ENCODE data around the gene MRGPRG. TPM values are rescaled to one million over a fixed set of nuclear protein-coding genes. Genes with fewer than 3 reads are reported as not detected.

Gene MRGPRG
- polyA plus RNA-seq, 3 donors: not detected

- DNase-seq (ENCODE audit: low read depth in 3 of 3, low spot score in 2 of 3): no peak
Measured at GRCh38 chr11:3195251-3196160, 23.1 kb downstream of the MRGPRG start.

DNA sequence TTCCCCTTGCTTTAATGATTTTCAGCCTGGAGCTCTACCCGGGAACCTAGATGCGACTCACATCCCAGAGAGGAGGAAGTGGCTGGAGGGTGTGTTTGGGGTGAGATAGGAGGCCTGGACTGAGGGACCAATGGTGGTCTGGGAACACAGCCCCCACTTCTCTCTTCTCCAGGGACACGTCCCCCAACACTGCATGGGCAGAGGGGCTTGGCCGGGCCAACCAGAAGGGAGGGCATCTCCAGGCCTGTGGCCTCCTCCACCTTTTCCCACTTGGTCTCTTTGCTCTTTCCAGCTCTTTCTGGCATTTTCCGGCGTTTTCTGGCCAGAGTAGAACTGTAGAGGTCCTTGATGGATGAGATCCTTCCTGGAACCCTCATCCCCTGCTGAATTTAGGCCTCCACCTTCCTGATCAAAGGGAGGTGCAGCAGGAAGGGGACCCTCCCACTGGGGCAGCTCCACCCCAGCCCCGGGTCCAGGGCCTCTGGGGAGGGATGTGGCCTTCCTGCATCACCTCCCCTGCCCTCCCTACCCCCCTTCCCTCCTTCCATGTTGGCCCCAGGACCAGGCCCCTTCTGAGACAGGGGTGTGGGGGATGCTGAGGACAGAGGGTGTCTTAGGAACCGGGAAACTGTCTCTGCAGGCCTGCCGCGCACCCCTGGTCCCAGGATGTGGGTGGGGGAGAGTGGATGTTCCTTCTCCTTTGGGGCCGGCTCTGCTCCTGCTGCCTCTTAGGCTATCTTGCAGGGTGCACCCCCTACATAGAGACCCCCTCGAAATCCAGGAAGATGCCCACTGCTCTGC lies 24.4 kb downstream of the MRGPRG start:
- DNase-seq (ENCODE audit: low read depth in 3 of 3, low spot score in 2 of 3): no peak

GRCh38 chr11:3193373-3194015 lies 25.1 kb downstream of the MRGPRG start:
- DNase-seq (ENCODE audit: low read depth in 3 of 3, low spot score in 2 of 3): no peak

DNA sequence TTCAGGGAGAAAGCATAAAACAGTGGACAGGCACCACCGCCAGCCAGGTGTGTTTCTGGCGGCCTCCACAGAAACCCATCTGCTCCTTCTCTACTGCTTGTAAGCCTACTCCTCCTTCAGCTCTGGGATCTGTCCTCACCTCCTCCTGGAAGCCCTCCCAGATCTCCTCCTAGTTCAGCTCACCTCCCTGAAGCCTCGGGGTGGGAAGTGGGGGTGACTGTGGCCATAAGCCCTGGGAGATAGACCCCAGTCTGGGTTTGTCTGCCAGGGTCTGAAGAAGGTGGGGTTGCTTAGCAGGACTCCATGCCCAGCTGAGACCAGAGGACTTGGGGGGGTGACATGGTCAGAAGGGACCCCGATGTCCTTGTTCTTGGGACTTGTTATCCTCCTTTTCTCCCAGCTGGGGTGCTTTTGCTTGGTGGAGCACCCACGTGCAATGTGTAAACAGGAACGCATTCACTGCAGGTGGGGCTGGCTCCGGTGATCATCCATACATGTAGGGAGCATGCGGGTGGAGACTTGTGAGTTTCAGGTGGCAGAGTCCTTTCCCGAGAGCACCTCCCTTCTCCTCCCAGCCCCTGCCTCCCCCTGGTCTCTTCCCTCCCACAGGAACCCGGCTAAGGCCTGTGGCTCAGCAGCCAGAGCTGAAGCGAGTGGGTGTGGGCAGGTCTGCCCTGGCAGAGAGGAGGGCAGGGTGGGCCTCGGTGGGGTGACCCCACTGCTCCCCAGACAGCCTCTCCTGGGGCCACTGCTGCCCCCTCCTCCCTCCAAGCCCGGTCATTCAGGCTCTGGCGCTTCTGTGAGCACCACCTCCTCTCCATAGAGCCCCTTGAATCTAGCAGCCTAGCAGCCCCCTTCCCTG lies 25.9 kb downstream of the MRGPRG start:
- DNase-seq (ENCODE audit: low read depth in 3 of 3, low spot score in 2 of 3): no peak

DNA sequence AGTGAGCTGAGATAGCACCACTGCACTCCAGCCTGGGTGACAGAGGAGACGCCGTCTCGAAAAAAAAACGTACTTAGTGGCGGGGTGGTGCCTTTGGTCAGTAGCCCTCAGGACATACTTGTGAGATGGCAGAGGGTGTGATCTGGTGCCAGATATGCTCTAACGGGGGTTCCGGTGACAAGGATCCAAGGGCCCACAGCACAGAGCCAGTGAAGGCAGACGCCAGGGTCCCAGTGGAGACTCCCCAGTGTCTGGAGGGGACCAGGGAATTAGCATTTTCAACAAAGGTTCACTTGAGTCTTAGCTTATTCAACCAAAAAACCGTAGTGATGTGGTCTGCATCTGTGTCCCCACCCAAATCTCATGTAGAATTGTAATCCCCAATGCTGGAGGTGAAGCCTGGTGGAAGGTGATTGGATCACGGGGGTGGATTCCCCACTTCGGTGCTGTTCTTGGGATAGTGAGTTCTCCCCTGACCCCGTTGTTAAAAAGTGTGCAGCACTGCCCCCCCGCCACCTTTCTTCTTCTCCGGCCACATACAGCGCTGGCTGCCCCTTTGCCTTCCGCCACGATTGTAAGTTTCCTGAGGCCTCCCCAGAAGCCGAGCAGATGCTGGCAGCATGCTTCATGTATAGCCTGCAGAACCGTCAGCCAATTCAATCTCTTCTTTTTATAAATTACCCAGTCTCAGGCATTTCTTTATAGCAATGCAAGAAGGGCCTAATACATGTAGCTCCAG lies 26.9 kb downstream of the MRGPRG start:
- DNase-seq (ENCODE audit: low read depth in 3 of 3, low spot score in 2 of 3): no peak

- DNase-seq (ENCODE audit: low read depth in 3 of 3, low spot score in 2 of 3): no peak
Measured at GRCh38 chr11:3190600-3190999, 28.0 kb downstream of the MRGPRG start.

GRCh38 chr11:3189886-3190583 lies 28.6 kb downstream of the MRGPRG start:
- DNase-seq (ENCODE audit: low read depth in 3 of 3, low spot score in 2 of 3): no peak

- DNase-seq (ENCODE audit: low read depth in 3 of 3, low spot score in 2 of 3): no peak
Measured at GRCh38 chr11:3189196-3189843, 29.3 kb downstream of the MRGPRG start.

GRCh38 chr11:3188496-3189195 lies 30.0 kb downstream of the MRGPRG start:
- DNase-seq (ENCODE audit: low read depth in 3 of 3, low spot score in 2 of 3): no peak

DNA sequence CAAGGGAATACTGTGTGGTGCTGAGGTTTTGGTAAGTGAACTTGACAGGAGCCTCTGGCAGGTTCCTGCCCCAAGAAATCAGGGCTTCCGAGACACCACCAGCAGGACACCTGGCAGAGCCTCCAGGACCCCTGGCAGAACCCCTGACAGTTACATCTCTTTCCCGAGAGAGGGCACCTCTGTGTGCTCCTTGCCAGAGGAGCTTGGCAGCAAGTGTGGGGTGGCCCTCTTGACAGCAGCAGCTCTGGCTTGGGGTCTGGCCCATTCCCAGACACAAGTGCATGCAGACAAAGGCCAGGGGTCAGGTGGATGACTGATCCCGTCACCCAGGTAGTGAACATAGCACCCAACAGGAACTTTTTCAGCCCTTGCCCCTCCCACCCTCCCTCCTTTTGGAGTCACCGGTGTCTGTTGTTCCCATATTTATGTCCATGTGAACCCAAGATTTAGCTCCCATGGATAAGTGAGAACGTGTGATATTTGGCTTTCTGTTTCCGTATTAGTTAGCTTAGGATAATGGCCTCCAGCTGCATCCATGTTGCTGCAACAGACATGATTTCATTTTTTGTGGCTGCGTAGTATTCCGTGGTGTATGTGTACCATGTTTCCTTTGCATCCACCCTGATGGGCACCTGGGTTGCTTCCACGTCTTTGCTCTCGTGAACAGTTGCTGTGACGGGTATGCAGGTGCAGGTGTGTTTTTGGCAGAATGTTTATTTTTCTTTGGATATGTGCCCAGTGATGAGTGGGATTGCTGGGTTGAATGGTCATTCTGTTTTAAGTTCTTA lies 32.3 kb downstream of the MRGPRG start:
- no peak for DNase-seq (ENCODE audit: low read depth in 3 of 3, low spot score in 2 of 3)

DNA sequence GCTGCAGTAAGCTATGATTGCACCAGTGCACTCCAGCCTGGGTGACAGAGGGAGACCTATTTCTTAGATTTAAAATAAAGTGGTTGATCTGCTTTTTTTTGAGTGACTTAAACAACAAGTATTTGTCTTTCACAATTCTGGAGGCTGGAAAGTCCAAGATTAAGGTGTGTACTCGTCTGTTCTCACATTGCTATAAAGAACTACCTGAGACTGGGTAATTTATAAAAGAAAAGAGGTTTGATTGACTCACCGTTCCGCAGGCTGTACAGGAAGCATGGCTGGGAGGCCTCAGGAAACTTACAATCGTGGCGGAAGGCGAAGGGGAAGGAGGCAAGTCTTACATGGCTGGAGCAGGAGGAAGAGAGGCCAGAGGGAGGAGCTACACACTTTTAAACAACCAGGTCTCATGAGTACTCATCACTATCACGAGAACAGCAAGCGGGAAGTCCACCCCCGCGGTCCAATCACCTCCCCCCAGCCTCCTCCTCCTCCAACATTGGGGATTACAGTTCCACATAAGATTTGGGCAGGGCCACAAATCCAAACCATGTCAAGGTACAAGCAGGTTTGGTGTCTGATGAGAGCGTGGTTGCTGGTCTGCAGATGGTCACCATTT lies 33.8 kb downstream of the MRGPRG start:
- no peak for DNase-seq (ENCODE audit: low read depth in 3 of 3, low spot score in 2 of 3)

DNA sequence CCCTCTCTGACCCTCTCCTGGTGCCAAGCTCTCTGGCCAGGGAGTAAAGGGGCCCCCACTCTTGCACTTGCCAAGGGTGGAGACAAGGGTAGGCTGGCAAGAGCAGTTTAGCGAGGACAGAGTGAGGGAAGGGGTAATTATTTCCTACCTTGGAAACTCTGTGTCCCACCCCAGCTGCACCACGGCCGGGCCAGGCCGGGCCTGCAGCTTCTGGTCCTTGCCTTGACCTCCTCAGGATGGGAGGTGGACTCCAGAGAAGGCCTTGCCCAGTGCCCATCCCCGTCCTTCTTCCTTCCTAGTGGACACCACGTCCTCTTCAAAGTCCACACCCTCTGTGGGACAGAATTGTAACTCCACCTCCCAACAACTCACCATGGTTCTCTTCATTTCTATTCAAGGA lies 35.1 kb downstream of the MRGPRG start:
- no peak for DNase-seq (ENCODE audit: low read depth in 3 of 3, low spot score in 2 of 3)

DNA sequence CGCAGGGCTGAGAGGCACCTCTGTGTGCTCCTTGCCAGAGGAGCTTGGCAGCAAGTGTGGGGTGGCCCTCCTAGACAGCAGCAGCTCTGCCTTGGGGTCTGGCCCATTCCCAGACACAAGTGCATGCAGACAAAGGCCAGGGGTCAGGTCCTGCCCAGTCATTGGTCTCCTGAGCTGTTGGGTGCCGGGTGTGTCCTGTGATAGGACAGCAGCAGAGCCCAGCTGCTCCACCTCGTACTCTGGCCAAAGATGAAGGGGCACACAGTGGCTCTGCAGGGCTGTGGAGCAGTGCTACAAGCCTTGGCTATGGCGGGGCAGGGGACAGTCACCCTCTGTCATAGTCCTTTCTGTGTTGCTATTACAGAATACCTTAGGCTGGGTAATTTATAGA lies 36.2 kb downstream of the MRGPRG start:
- DNase-seq (ENCODE audit: low read depth in 3 of 3, low spot score in 2 of 3): no peak

- DNase-seq (ENCODE audit: low read depth in 3 of 3, low spot score in 2 of 3): no peak
Measured at GRCh38 chr11:3181725-3182461, 36.7 kb downstream of the MRGPRG start.

DNA sequence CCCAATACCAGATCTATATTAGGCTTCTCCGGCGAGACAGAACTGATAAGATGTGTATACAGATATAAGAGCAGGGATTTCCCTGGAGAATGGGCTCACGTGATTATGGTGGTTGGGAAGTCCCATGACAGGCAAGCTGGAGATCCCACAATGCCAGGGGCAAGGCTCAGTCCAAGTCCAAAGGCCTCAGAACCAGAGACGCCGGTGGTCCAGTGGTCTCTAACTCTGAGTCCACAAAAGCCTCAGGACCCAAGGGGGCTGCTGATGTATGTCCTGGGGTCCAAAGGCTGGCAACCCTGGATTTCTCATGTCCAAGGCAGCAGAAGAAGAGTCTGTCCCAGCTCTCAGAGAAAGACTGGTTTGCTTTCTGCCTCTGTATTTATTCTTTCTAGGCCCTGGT lies 37.7 kb downstream of the MRGPRG start:
- no peak for DNase-seq (ENCODE audit: low read depth in 3 of 3, low spot score in 2 of 3)

DNA sequence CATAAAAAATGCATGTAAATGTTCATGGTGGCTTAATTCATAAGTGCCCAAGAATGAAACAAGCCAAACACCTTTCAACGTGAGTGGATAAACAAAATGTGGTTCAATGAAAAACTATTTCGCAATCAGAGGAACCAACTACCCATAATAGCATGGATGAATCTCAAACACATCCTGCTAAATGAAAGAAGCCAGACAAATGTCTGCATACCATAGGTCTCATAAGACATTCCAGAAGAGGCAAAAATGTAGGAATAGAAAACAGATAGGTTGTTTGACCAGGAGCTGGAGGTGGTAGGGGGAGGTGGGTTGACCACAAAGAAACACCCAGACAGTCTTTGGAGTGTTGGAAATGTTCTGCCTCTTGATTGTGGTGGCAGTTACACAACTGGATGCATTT lies 40.3 kb downstream of the MRGPRG start:
- no peak for DNase-seq (ENCODE audit: low read depth in 3 of 3, low spot score in 2 of 3)

All from right renal cortex interstitium (tissue), 3 donors.